NAMALWA (cell line): ENCODE results near the gene CLEC2D.
"Not testable (repeated sequence)": the region's sequence is repeated elsewhere in the genome, so short reads cannot be mapped to it uniquely, and the experiment has no call there.

Source experiments
- DNase-seq: peaks from one replicate; pipeline ENCODE4 v3.0.0-alpha.2; 2015; ENCODE audit warnings: low spot score

CLEC2D gene

GRCh38 chr12:9730011-9730410 lies 60.5 kb downstream of the CLEC2D start:
- peak; percentile 82 for DNase-seq

DNA sequence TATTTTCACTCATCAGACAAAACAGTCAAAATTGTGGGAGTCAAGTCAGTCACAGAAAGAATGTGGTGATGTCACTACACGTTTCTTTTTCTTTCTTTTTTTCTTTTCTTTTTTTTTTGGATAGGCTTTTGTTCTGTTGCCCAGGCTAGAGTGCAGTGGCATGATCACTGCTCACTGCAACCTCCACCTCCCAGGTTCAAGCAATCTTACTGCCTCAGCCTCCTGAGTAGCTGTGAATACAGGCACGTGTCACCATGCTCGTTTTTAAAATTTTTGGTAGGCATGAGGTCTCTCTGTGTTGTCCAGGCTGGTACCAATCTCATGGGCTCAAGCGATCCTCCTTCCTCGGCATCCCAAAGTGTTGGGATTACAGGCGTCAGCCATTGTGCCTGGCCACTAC lies 61.1 kb downstream of the CLEC2D start:
- DNase-seq, result peak; percentile 74

- DNase-seq, result peak; percentile 67
Observed at GRCh38 chr12:9731393-9731792, 61.9 kb downstream of the CLEC2D start.

DNA sequence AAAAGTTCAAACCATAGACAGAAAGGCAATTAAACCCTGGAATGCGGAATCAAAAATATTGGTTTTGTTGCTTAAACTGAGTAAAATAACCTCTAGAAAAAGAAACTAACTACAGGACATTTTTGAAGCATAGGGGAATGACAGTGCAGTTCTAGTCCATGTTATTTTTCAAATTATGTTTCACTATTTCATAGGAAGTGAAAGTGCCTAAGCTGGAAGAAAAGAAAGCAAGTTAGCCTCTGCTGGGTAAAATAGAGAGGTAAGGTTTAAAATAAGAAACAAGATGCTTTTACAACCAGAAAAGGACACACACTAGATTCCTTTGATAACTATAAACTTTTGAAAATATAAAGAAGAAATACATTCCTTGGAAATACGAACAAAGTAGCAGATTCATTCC lies 62.3 kb downstream of the CLEC2D start:
- peak; percentile 87 for DNase-seq

GRCh38 chr12:9732921-9733461 lies 63.5 kb downstream of the CLEC2D start, which contains the start of gene CLECL1:
TSS of gene CLECL1 (minus strand) at chr12:9733097.
- peak; percentile 76 for DNase-seq

DNA sequence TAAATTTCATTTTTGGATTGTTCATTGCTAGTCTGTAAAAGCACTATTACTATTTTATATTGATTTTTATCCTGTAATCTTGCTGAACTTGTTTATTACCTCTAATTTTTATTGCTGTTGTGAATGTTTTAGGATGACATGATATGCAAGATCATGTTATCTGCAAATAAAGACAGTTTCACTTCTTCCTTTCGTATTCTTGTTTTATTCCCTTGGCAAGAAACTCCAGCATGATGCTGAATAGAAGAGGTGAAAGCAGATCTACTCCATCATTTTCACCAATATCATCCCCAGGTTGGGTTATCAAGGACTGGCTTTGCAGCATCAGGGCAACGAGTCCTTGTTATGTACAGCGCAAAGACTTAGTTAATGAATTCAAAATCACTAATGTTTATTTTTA lies 66.1 kb downstream of the CLEC2D start:
- peak; percentile 59 for DNase-seq

DNA sequence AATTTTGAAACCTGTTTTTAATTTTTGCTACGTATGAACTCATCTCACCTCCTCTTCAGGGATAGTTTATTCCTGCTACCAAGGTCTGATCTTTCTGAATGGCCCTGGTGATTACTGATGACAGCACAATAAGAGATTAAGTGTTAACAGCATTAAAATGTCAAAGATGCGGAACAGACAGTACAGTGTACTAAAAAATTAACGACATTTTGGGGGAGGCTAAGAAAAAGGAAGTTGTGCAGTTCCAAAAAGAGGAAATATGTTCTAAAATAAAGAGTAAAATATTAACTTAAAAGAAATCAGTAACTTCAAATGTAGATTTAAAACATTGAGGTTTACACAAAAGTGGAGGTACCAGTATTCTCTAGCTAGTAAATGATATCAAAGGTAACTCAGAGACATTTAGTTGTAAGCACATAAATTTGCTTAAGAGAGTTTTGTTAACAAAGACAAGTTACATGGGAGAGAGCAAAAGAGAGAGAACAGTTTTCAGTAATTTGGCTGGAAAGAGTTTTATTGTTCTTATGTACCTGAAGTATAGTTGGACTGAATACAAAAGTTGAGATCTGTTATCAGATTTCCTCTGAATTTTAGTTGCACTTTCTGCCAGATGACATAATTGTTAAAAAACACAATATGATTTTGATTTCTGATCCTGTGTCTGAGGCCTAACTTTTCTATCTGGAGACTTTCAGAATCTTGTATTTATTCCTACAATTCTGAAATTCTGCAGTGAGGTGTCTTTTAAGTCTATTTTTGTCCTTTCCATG lies 67.6 kb downstream of the CLEC2D start:
- peak; percentile 77 for DNase-seq

DNA sequence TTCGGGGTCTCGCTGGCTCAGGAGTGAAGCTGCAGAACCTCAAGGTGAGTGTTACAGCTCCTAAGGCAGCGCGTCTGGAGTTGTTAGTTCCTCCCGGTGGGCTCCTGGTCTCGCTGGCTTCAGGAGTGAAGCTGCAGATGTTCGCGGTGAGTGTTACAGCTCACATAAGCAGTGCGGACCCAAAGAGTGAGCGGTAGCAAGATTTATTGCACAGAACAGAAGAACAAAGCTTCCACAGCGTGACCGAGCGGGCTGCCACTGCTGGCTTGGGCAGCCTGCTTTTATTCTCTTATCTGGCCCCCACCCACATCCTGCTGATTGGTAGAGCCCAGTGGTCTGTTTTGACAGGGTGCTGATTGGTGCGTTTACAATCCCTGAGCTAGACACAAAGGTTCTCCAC lies 69.4 kb downstream of the CLEC2D start:
- not testable (repeated sequence) for DNase-seq

GRCh38 chr12:9739404-9740105 lies 70.0 kb downstream of the CLEC2D start:
- not testable (repeated sequence) for DNase-seq

GRCh38 chr12:9740106-9740750 lies 70.7 kb downstream of the CLEC2D start:
- peak; percentile 83 for DNase-seq

GRCh38 chr12:9741726-9742125 lies 72.2 kb downstream of the CLEC2D start:
- DNase-seq, result peak; percentile 92

DNA sequence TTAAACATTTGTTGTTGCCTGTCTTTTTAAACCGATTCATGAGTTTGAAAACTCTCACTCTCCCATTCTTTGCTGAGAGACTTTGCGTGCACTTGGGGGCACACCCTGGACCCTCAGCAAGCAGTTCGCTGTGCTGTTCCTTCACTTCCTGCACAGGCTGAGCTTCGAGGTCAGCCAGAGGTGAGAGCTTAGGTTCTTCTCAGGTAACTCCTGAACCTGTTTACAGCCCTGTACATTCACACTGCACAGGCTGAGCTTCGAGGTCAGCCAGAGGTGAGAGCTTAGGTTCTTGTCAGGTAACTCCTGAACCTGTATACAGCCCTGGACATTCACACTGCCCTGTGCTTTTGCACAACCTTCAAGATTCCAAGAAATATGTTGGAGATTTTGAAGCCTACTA lies 73.1 kb downstream of the CLEC2D start:
- peak; percentile 75 for DNase-seq

- DNase-seq, result no peak
Observed at GRCh38 chr12:9745199-9745598, 75.7 kb downstream of the CLEC2D start.
